NCI-H69 (cell line): ENCODE results near the gene LCP2.
"Not testable (repeated sequence)": the region's sequence is repeated elsewhere in the genome, so short reads cannot be mapped to it uniquely, and the experiment has no call there.

Source experiments
- DNase-seq: peaks from one replicate; lab custom pipeline; 2025; lab: John Stamatoyannopoulos, UW

LCP2 gene

GRCh38 chr5:170273968-170274710 is 23.4 kb downstream of the LCP2 start:
- DNase-seq = peak; percentile 88

- DNase-seq = no peak
Observed at GRCh38 chr5:170270293-170271069, 27.1 kb downstream of the LCP2 start.

GRCh38 chr5:170269579-170269978 is 28.0 kb downstream of the LCP2 start:
- DNase-seq = no peak

- no peak for DNase-seq
Observed at GRCh38 chr5:170268884-170269283, 28.7 kb downstream of the LCP2 start.

GRCh38 chr5:170268153-170268689 is 29.4 kb downstream of the LCP2 start:
- no peak for DNase-seq

GRCh38 chr5:170267431-170268152 is 30.0 kb downstream of the LCP2 start:
- peak; percentile 85 for DNase-seq

- DNase-seq = peak; percentile 37
Observed at GRCh38 chr5:170266570-170267381, 30.8 kb downstream of the LCP2 start.

- peak; percentile 28 for DNase-seq
Observed at GRCh38 chr5:170265522-170265921, 32.1 kb downstream of the LCP2 start.

GRCh38 chr5:170263906-170264305 is 33.7 kb downstream of the LCP2 start:
- DNase-seq = no peak

- DNase-seq = no peak
Observed at GRCh38 chr5:170262061-170263045, 35.2 kb downstream of the LCP2 start.

- peak; percentile 57 for DNase-seq
Observed at GRCh38 chr5:170261528-170262043, 36.0 kb downstream of the LCP2 start.

- no peak for DNase-seq
Observed at GRCh38 chr5:170257370-170257769, 40.2 kb downstream of the LCP2 start.

GRCh38 chr5:170256571-170256970 is 41.0 kb downstream of the LCP2 start:
- DNase-seq = no peak

GRCh38 chr5:170254056-170254455 is 43.5 kb downstream of the LCP2 start:
- DNase-seq = peak; percentile 42

GRCh38 chr5:170252720-170253350 is 44.7 kb downstream of the LCP2 start:
- DNase-seq = no peak

- peak; percentile 37 for DNase-seq
Observed at GRCh38 chr5:170252109-170252508, 45.5 kb downstream of the LCP2 start.

- DNase-seq = peak; percentile 88
Observed at GRCh38 chr5:170251462-170251861, 46.1 kb downstream of the LCP2 start.

- DNase-seq = no peak
Observed at GRCh38 chr5:170250810-170251317, 46.7 kb downstream of the LCP2 start.

GRCh38 chr5:170249355-170249754 is 48.2 kb downstream of the LCP2 start:
- no peak for DNase-seq

- DNase-seq = not testable (repeated sequence)
Observed at GRCh38 chr5:170248931-170249227, 48.7 kb downstream of the LCP2 start.
